Hypothalamus (tissue), 51 donors: Measurements from ENCODE around the gene KLHDC4.
A peak's percentile ranks its signal among the peaks of the same experiment; 100 is the strongest.
"Not testable (repeated sequence)": the region's sequence is repeated elsewhere in the genome, so short reads cannot be mapped to it uniquely, and the experiment has no call there.

Experiments used
- DNase-seq, 51 donors: peaks; one replicate each; lab custom pipeline; 2025; lab: John Stamatoyannopoulos, UW

The KLHDC4 gene

GRCh38 chr16:87688876-87689815 lies 76.6 kb downstream of the KLHDC4 start:
- DNase-seq: no peak

GRCh38 chr16:87687998-87688529 lies 77.7 kb downstream of the KLHDC4 start:
- no peak for DNase-seq

- DNase-seq: peak in 16 of 51 donors; percentile 11 to 55 (median 30)
These were observed 78.5 kb downstream of the KLHDC4 start for GRCh38 chr16:87687126-87687910.

- DNase-seq: no peak
These were observed 79.1 kb downstream of the KLHDC4 start for GRCh38 chr16:87686697-87687096.

GRCh38 chr16:87685766-87686165 lies 80.0 kb downstream of the KLHDC4 start:
- no peak for DNase-seq

- DNase-seq: no peak
These were observed 80.4 kb downstream of the KLHDC4 start for GRCh38 chr16:87685405-87685755.

- DNase-seq: no peak
These were observed 80.9 kb downstream of the KLHDC4 start for GRCh38 chr16:87684711-87685404.

GRCh38 chr16:87684106-87684677 lies 81.6 kb downstream of the KLHDC4 start:
- DNase-seq: peak in 12 of 51 donors; percentile 8 to 41 (median 24)

GRCh38 chr16:87682852-87683399 lies 82.9 kb downstream of the KLHDC4 start:
- no peak for DNase-seq

- DNase-seq: no peak
These were observed 83.7 kb downstream of the KLHDC4 start for GRCh38 chr16:87681981-87682570.

- not testable (repeated sequence) for DNase-seq
These were observed 84.7 kb downstream of the KLHDC4 start for GRCh38 chr16:87681051-87681602.

- DNase-seq: no peak
These were observed 85.5 kb downstream of the KLHDC4 start for GRCh38 chr16:87680272-87680644.

- no peak for DNase-seq
These were observed 86.1 kb downstream of the KLHDC4 start for GRCh38 chr16:87679593-87680271.

- no peak for DNase-seq
These were observed 87.2 kb downstream of the KLHDC4 start for GRCh38 chr16:87678618-87679017.

- no peak for DNase-seq
These were observed 88.0 kb downstream of the KLHDC4 start for GRCh38 chr16:87677830-87678229.

GRCh38 chr16:87675111-87675719 lies 90.6 kb downstream of the KLHDC4 start:
- no peak for DNase-seq

GRCh38 chr16:87674419-87674818 lies 91.4 kb downstream of the KLHDC4 start:
- no peak for DNase-seq

GRCh38 chr16:87671715-87672270 lies 94.0 kb downstream of the KLHDC4 start:
- no peak for DNase-seq
